ENCODE measurements around the gene SMIM26. TPM values are rescaled to one million over a fixed set of nuclear protein-coding genes. Genes with fewer than 3 reads are reported as not detected.

The SMIM26 gene
- total RNA-seq, 1 donor from 2014 or later, result 126 TPM

- H3K4me3 ChIP-seq (ENCODE audit: low read length in 3 of 3), result no peak overlapping the region
- H3K9me3 ChIP-seq (ENCODE audit: control insufficient read depth in 3 of 3, low read length in 3 of 3), result no peaks in the 10 kb centered on the region
- peaks cover 0 to 2% (median 0%) of the 10 kb centered on the region in 3 donors for H3K4me1 ChIP-seq (ENCODE audit: control insufficient read depth in 3 of 3, insufficient read depth in 3 of 3, low read length in 3 of 3)
- H3K9ac ChIP-seq (ENCODE audit: low read depth in 1 of 3, low read length in 3 of 3), result no peak overlapping the region
- H3K36me3 ChIP-seq (ENCODE audit: control insufficient read depth in 3 of 3, insufficient read depth in 3 of 3, low read length in 3 of 3), result peaks cover 0 to 2% (median 0%) of the 10 kb centered on the region in 3 donors
- H3K27ac ChIP-seq (ENCODE audit: low read depth, low read length), result no peak overlapping the region
- no peaks in the 10 kb centered on the region for H3K27me3 ChIP-seq (ENCODE audit: control insufficient read depth in 3 of 3, insufficient read depth in 3 of 3, low read length in 3 of 3)
Observed at GRCh38 chr20:18611492-18611891, 44.3 kb downstream of the SMIM26 start.

- H3K4me3 ChIP-seq (ENCODE audit: low read length in 3 of 3), result no peak overlapping the region
- no peaks in the 10 kb centered on the region for H3K9me3 ChIP-seq (ENCODE audit: control insufficient read depth in 3 of 3, low read length in 3 of 3)
- no peak overlapping the region for H3K27ac ChIP-seq (ENCODE audit: low read depth, low read length)
- no peaks in the 10 kb centered on the region for H3K27me3 ChIP-seq (ENCODE audit: control insufficient read depth in 3 of 3, insufficient read depth in 3 of 3, low read length in 3 of 3)
- H3K36me3 ChIP-seq (ENCODE audit: control insufficient read depth in 3 of 3, insufficient read depth in 3 of 3, low read length in 3 of 3), result peaks cover 0 to 2% (median 0%) of the 10 kb centered on the region in 3 donors
- no peak overlapping the region for H3K9ac ChIP-seq (ENCODE audit: low read depth in 1 of 3, low read length in 3 of 3)
- peaks cover 0 to 2% (median 0%) of the 10 kb centered on the region in 3 donors for H3K4me1 ChIP-seq (ENCODE audit: control insufficient read depth in 3 of 3, insufficient read depth in 3 of 3, low read length in 3 of 3)
Observed at GRCh38 chr20:18613553-18613952, 46.3 kb downstream of the SMIM26 start.

GRCh38 chr20:18614244-18614643 is 47.0 kb downstream of the SMIM26 start:
- no peak overlapping the region for H3K27ac ChIP-seq (ENCODE audit: low read depth, low read length)

GRCh38 chr20:18615020-18615650 is 47.9 kb downstream of the SMIM26 start:
- no peaks in the 10 kb centered on the region for H3K9me3 ChIP-seq (ENCODE audit: control insufficient read depth in 3 of 3, low read length in 3 of 3)
- H3K36me3 ChIP-seq (ENCODE audit: control insufficient read depth in 3 of 3, insufficient read depth in 3 of 3, low read length in 3 of 3), result no peaks in the 10 kb centered on the region
- H3K27me3 ChIP-seq (ENCODE audit: control insufficient read depth in 3 of 3, insufficient read depth in 3 of 3, low read length in 3 of 3), result no peaks in the 10 kb centered on the region
- H3K4me3 ChIP-seq (ENCODE audit: low read length in 3 of 3), result no peak overlapping the region
- H3K27ac ChIP-seq (ENCODE audit: low read depth, low read length), result no peak overlapping the region
- H3K9ac ChIP-seq (ENCODE audit: low read depth in 1 of 3, low read length in 3 of 3), result no peak overlapping the region
- peaks cover 0 to 2% (median 0%) of the 10 kb centered on the region in 3 donors for H3K4me1 ChIP-seq (ENCODE audit: control insufficient read depth in 3 of 3, insufficient read depth in 3 of 3, low read length in 3 of 3)

More at GRCh38 chr20:18614244-18614643, 47.0 kb downstream of the SMIM26 start:
- Histone ChIP-seq H3K4me1 (ENCODE audit: control insufficient read depth in 3 of 3, insufficient read depth in 3 of 3, low read length in 3 of 3) (peaks cover 0 to 2% (median 0%) of the 10 kb centered on the region in 3 donors), H3K27me3 (ENCODE audit: control insufficient read depth in 3 of 3, insufficient read depth in 3 of 3, low read length in 3 of 3) (no peaks in the 10 kb centered on the region), H3K9me3 (ENCODE audit: control insufficient read depth in 3 of 3, low read length in 3 of 3) (no peaks in the 10 kb centered on the region), H3K4me3 (ENCODE audit: low read length in 3 of 3) (no peak overlapping the region), H3K9ac (ENCODE audit: low read depth in 1 of 3, low read length in 3 of 3) (no peak overlapping the region), H3K36me3 (ENCODE audit: control insufficient read depth in 3 of 3, insufficient read depth in 3 of 3, low read length in 3 of 3) (peaks cover 0 to 2% (median 0%) of the 10 kb centered on the region in 3 donors)

Small RNA genes lying within 50 kb of the gene (small RNA-seq; reads per million reads assigned to genes)
- gene RN7SL638P (not detected), gene RNU6ATAC34P (not detected)

Other genes starting within 250 kb of the SMIM26 start
- 1.0 TPM for gene DZANK1, start 100.4 kb upstream of the SMIM26 start, total RNA-seq
- 15.1 TPM for gene POLR3F, start 100.0 kb upstream of the SMIM26 start, total RNA-seq
- gene RBBP9, start 70.2 kb upstream of the SMIM26 start, total RNA-seq, result 6.8 TPM
- gene SEC23B, start 59.5 kb upstream of the SMIM26 start, total RNA-seq, result 26.6 TPM
- gene DTD1, start 20.6 kb downstream of the SMIM26 start, total RNA-seq, result 21.4 TPM
- gene SCP2D1, start 246.4 kb downstream of the SMIM26 start, total RNA-seq, result not detected